Heart right ventricle (tissue), 16 donors: ENCODE measurements around the gene SPATS2. TPM values are rescaled to one million over a fixed set of nuclear protein-coding genes. Genes with fewer than 3 reads are reported as not detected.

Source experiments
- ATAC-seq, 8 donors: fragments of 200-7000 bp; cut with Tn5 transposase; one replicate each; pipeline ENCODE4 v1.9.1; 2020; ENCODE audit warnings: mild to moderate bottlenecking in 8 of 8, moderate library complexity in 8 of 8, moderate number of reproducible peaks in 1 of 8
- DNase-seq, 2 donors: peaks; one replicate each; pipeline ENCODE4 v3.0.0-alpha.2; 2020
- H3K27ac ChIP-seq, 10 donors: fragments of 200-600 bp; sonication (generic) in 2 of 10; one replicate each; pipeline versions ENCODE4 v1.5.0 to v1.8.0; 2020 to 2022; ENCODE audit warnings: mild to moderate bottlenecking in 3 of 10
- H3K27me3 ChIP-seq, 7 donors: fragments of 200-600 bp; one replicate each; pipeline ENCODE4 v1.8.0; 2021 to 2022; ENCODE audit warnings: mild to moderate bottlenecking in 2 of 7
- H3K36me3 ChIP-seq, 9 donors: fragments of 200-600 bp; sonication (generic) in 1 of 9; one replicate each; pipeline versions ENCODE4 v1.5.0 to v1.8.0; 2020 to 2022; ENCODE audit warnings: mild to moderate bottlenecking in 2 of 9
- H3K4me1 ChIP-seq, 9 donors: fragments of 200-600 bp; sonication (generic) in 1 of 9; one replicate each; pipeline versions ENCODE4 v1.5.0 to v1.8.0; 2020 to 2022; ENCODE audit warnings: mild to moderate bottlenecking in 4 of 9
- H3K4me3 ChIP-seq, 10 donors: fragments of 200-600 bp; sonication (generic) in 2 of 10; one replicate each; pipeline versions ENCODE4 v1.5.0 to v1.8.0; 2020 to 2022; ENCODE audit warnings: mild to moderate bottlenecking in 7 of 10, moderate library complexity in 2 of 10
- H3K9me3 ChIP-seq, 11 donors: fragments of 200-600 bp in 10 of 11; sonication (generic) in 2 of 11; one replicate each; pipeline versions ENCODE4 v1.5.0 to v1.8.0; 2013 to 2022; ENCODE audit warnings: mild to moderate bottlenecking in 2 of 11, control low read depth in 1 of 11, moderate library complexity in 1 of 11
- WGBS, 2 donors: extraction: QIAGEN DNeasy Blood & Tissue Kit; methylation state at CpG; one replicate each; pipeline ENCODE4 v1.1.7; 2013; ENCODE audit warnings: inconsistent platforms in 1 of 2; 5-methylcytosine and 5-hydroxymethylcytosine counted together
- intact Hi-C, 10 donors: fragments of 100-400 bp; cut with DNase I; formaldehyde crosslinking; loops; one replicate each; pipeline versions ENCODE4 v1.11.1 to v1.14.2; 2022
- polyA plus RNA-seq, 2 donors: library from polyadenylated mRNA; stranded (reverse); fragments of 200-250 nt; gene quantifications; one replicate each; pipeline ENCODE4 v1.2.3, GENCODE V29; 2013
- total RNA-seq, 10 donors: library from RNA; stranded (reverse); fragmentation: NEBNext Ultra II Directional in 3 of 10; extraction: Animal tissue kit (Norgen Biotek cat#: 25700) in 3 of 10; gene quantifications; one replicate each; pipeline versions ENCODE4 v1.2.1 to v1.2.4, GENCODE V29; 2021 to 2023
- TF ChIP-seq, protein P1 (sequence below), 9 donors: fragments of 200-600 bp; sonication (generic) in 2 of 9; IDR thresholded peaks; one replicate each; pipeline versions ENCODE4 v1.5.0 to v1.8.0; 2021 to 2022; ENCODE audit warnings: antibody characterized with exemption in 9 of 9, mild to moderate bottlenecking in 5 of 9, moderate library complexity in 1 of 9
- donor health status: Arrhythmogenic right ventricular cardiomyopathy.
- donor health status: ischemic (EF 13 %, LVEDD 7.1; RV severe dilation, severe dysfunction).
- donor health status: healthy with polysubstance abuse.
- donor health status: DM: no; HTN: yes; CAD: no.
- donor health status: DM: no; HTN: no; CAD: no.
- donor health status: ischemic (EF 25% LVEDD 6.9; RV normal size, moderate dysfunction).
- donor health status: ischemic (EF 25% LVEDD 5.7; RV mildly dilated, moderate dysfunction).
- donor health status: healthy.
- donor health status: DM: yes; HTN: yes; CAD: no.
- donor health status: Ischemic cardiomyopathy.
- donor health status: ischemic (EF 35%, LVEDD 5.7; RV mildly dilated, moderate dysfunction).
- donor health status: nonischemic (EF 11% LVEDD 7.7; RV severe dilation, severe dysfunction).
- donor health status: DM: yes; HTN: yes; CAD: no.
- donor health status: PGD.
- donor health status: ischemic (EF 29% LVEDD 5.4; RV normal size, mild dysfunction).
- donor health status: nonischemic (EF 23%, LVEDD 6.1; RV moderate dilation, normal function).

The SPATS2 gene
- total and polyA plus RNA-seq, 12 donors: 3.5 to 11.5 (median 5.1) TPM

- Histone ChIP-seq H3K4me3 (no peak overlapping the region), H3K9me3 (no peaks in the 10 kb centered on the region), H3K36me3 (no peaks in the 10 kb centered on the region), H3K4me1 (no peaks in the 10 kb centered on the region), H3K27me3 (no peaks in the 10 kb centered on the region), H3K27ac (no peak overlapping the region)
- no peak for DNase-seq
- TF ChIP-seq, protein P1, sequence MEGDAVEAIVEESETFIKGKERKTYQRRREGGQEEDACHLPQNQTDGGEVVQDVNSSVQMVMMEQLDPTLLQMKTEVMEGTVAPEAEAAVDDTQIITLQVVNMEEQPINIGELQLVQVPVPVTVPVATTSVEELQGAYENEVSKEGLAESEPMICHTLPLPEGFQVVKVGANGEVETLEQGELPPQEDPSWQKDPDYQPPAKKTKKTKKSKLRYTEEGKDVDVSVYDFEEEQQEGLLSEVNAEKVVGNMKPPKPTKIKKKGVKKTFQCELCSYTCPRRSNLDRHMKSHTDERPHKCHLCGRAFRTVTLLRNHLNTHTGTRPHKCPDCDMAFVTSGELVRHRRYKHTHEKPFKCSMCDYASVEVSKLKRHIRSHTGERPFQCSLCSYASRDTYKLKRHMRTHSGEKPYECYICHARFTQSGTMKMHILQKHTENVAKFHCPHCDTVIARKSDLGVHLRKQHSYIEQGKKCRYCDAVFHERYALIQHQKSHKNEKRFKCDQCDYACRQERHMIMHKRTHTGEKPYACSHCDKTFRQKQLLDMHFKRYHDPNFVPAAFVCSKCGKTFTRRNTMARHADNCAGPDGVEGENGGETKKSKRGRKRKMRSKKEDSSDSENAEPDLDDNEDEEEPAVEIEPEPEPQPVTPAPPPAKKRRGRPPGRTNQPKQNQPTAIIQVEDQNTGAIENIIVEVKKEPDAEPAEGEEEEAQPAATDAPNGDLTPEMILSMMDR (IDR thresholded peaks at IDR 0.05): no peak
- intact Hi-C loops: no loop called here
- WGBS, 2 donors: 97 to 98% methylated on average over 1 of the region's 1 CpG
- no peak for ATAC-seq
These were observed 104.3 kb downstream of the SPATS2 start for GRCh38 chr12:49471557-49471956.

- Histone ChIP-seq H3K9me3 (no peaks in the 10 kb centered on the region), H3K4me1 (peaks cover 0 to 4% (median 0%) of the 10 kb centered on the region in 9 donors), H3K27ac (no peak overlapping the region), H3K4me3 (no peak overlapping the region), H3K36me3 (no peaks in the 10 kb centered on the region), H3K27me3 (no peaks in the 10 kb centered on the region)
- intact Hi-C loops: no loop called here
- ATAC-seq (no peak), DNase-seq (no peak)
- TF ChIP-seq, protein P1 (IDR thresholded peaks at IDR 0.05): no peak
- WGBS, 2 donors: 96 to 97% methylated on average over 12 of the region's 12 CpGs
These were observed 108.8 kb downstream of the SPATS2 start for GRCh38 chr12:49476091-49476490.

- DNase-seq (peak in 1 of 2 donors; percentile 5), ATAC-seq (peak in 5 of 8 donors; percentile 39 to 69 (median 51))
- Histone ChIP-seq H3K27ac (no peak overlapping the region), H3K36me3 (no peaks in the 10 kb centered on the region), H3K4me3 (no peak overlapping the region), H3K4me1 (peaks cover 0 to 10% (median 0%) of the 10 kb centered on the region in 9 donors), H3K9me3 (no peaks in the 10 kb centered on the region), H3K27me3 (no peaks in the 10 kb centered on the region)
- TF ChIP-seq, protein P1 (IDR thresholded peaks at IDR 0.05): no peak
- 69 to 77% methylated on average over 10 of the region's 10 CpGs for WGBS, 2 donors
- intact Hi-C loops: no loop called here
These were observed 111.8 kb downstream of the SPATS2 start for GRCh38 chr12:49478949-49479664.

DNA sequence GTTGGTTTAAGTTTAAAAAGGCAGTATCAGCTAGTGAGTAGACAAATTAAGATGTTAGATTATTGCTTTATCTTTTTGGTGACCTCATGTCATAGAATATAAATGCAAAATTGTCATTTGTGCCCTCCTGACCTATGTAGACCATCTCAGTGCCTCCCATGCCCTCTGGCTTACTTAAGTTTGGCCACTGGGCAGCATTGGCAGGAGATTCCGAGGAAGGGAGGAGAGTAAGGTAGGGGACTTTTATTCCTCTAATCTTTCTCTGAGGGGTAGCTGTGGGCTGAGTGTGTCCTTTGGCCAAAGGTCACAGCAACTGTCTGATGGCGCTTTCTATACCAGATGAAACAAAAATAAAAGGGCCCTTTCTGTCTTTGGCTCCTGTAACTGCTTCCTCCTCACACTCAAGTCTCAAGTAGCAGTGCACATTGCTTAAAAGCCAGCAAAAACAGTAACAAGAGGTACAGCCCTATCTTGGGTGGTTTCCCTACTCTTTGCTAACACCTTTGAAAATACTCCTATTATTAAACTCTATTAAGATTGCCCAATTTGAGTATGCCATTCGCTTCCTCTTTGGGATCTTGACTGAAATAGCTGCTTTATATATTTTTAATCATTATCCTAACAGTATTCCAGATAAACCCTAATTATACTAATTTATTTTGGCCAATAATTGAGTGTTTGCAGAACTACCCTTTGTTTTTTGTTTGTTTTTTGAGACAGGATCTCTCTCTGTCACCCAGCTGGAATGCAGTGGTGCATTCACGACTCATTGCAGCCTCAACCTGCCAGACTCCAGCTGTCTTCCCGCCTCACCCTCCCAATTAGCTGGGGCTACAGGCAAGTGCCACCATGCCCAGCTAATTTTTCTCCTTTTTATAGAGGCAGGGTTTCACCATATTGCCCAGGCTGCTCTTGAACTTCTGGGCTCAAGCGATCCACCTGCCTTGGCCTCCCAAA, 115.1 kb downstream of the SPATS2 start:
- Histone ChIP-seq H3K4me3 (no peak overlapping the region), H3K9me3 (no peaks in the 10 kb centered on the region), H3K27ac (no peak overlapping the region), H3K4me1 (peaks cover 0 to 10% (median 0%) of the 10 kb centered on the region in 9 donors), H3K27me3 (no peaks in the 10 kb centered on the region), H3K36me3 (peaks cover 0 to 33% (median 0%) of the 10 kb centered on the region in 9 donors)
- 82 to 86% methylated on average over 6 of the region's 6 CpGs for WGBS, 2 donors
- TF ChIP-seq, protein P1 (IDR thresholded peaks at IDR 0.05): no peak
- intact Hi-C loops: no loop called here
- no peak for DNase-seq
- ATAC-seq: no peak
